ENCODE measurements around the gene ZNF516.

Gene ZNF516

DNA sequence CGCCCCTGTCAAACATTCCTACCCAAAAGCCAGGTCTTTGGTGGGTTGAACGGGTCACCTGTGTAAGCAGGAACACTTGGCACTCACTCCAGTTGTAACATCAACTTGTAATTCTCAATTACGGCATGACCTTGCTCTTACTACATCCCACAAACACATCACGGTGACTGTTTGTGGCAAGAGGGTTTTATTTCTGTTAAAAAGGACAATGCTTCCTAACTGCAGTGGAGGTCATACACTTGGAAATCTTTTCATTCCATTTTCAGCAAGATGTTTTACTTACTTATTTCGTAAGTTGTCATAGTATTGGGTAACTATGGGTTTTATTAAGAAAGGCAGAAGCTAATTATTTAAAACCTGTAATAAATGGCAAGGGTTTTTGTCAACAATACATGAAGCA lies 126.1 kb downstream of the ZNF516 start:
- no peak for DNase-seq

DNA sequence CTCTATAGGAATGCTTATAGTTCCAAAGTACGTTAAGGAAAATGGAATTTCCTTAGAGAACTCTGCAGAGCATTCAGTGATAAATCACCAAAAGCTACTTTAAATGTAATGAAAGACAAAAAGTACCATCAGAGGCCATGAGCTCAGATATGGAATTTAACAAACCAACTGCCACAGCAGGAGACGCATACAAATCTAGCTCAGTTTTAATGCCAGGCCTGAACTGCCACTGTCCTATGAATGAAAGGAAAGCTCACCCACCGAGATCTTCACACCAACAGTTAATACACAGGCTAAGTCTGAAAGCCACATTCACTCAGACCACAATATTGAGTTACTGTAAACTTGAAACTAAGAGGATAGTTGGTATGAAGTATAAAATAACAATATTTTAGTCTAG lies 126.8 kb downstream of the ZNF516 start:
- DNase-seq: no peak

DNA sequence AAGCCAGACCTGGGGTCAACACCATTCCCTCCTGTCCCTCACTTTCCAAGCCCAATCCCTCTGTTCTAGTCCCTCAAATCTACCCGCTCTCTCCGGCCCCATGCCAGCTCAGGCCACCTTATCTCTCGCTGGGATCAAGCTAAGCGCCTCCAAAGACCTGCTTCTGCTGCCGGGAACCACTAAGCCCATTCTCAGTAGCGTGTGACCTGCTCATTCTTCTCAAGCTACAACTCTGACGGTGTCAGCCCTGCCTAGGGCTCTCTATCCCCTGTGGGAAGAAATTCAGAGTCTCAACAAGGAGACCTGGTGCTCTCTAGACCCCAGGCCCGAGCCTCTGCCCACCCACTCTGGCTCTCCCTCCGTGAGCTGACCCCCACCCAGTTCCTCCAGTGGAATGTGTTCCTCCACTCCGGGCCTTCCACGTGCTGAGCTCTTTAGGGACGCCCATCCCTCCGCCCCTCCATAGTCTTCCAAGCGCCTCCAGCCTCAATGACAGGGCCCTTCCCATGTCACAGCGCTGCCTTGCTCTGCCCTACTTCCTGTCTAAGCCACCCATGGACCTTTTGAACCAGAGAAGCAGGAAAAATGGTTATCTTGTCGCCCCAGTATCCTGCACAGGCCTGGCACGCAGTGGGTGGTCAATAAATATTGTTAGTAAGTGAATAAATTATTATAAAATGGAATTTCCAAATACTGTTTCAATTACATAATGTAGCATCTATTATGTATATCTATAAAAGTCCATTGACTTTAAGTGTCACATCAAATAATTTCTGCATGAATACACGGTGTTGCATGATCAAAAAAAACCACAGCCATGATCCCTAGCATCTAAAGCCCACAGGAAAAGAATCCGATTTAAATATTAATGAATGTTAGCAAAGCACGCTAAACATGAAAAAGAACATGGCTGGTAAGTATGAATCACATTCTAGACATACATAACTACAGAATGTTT lies 127.6 kb downstream of the ZNF516 start:
- DNase-seq: no peak

DNA sequence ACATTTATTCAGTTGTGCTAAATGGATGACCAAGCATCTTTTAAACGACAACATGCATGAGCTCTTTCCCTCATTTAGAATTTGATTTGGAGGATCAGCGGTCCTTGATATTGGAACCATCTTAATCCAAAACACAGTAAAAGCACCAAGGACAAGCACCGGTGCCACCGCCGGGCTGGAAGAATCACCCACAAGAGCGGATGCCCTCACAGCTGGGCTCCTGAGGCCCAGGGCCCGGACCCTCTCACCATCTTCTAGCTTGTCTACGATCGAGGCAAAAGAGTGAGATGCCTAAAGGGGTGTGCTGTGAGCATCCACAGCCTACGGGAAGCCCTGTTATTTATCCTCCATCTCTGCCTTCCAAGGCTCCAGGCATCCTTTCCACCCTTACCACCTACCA lies 129.5 kb downstream of the ZNF516 start:
- no peak for DNase-seq

DNA sequence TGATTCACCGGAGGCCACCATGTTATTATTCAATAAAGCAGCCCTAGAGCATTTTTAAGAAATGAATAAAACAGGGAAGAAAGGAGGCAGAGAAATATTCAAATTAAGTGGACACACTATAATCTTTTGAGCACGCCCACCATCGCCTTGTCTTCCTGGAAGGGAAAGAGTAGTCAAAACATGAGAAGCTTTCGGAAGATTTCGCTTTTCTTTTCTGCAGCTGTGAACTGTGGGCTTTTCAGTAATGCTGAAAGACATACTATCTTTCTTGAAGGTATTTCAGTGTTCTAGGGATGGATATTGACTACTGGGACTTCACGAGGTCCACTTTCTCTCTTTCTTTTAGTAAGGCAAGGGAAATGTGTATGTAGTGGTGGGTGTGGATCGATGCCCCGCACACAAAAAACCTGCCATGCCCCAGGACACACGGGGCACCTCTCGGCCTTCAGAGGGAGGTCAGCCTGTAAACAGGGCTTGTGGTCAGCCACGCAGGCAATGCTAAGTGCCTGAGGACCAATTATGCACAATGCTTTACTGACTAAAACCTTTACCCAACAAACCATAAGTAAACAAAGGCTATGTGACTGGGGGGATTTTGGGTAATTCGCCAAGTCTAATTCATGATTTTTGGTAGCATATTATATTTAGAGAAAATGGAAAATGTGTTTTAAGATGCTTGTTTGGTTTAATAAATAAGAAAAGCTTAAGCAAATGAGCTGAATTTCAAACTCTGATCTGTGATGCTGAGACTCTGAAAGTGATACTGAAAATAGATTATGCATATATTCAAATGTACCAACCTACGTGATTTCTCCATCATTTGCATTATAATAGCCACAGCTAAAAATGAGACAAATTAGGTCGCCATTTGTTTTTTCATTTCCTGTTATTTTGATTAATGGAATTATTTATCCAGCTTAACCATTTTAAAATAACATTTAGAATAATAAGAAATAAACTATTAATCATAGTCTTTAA lies 130.5 kb downstream of the ZNF516 start:
- DNase-seq: no peak

DNA sequence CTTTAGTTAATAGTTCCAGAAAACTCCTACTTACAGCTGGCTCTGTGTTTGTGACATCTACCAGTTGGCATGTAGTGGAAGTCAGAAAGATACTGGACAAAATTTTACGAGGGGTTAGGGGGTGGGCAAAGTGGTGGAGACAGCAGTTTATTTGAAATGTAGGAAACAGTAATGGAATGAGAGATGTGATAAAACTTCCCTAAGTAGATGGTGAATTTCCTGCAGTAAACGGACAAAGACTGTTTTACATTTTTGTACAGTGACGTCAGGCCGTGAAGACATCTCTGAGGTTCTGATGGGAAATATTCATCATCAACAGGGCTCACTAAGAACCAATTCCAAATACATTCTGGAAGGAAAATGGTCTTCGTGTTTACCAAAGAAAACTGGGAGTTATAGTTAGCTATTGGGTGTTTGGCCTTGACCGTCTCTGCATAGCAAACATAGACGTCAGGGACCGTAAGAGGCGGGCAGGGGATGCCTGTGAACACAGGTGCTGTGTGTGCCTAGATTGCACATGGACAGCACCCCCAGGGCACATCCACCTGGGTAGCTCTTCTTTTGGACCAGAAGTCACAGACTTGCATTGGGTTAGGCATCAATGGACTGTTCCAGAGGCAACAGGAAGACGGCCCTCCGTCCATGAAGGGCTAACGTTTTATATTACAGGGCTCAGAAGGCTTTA lies 131.5 kb downstream of the ZNF516 start:
- DNase-seq: no peak

DNA sequence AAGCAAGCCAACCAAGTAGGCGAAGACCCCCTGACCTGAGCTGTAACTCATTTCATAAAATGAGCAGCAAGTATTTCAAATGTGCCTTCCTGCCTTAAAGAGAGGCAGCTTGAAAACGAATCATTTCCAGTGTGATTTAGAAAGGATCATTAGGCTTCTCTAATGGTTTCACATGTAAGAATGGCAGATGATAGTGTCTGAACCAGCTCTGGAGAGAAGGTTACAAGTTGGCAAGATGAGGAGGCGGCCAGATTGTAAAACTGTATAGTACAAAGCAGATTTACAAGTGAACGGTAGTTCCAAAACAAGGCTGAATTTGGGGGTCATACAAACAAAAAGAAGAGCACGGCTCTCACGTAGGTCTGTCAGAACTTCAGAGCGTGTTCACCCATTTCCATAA lies 132.4 kb downstream of the ZNF516 start:
- no peak for DNase-seq

DNA sequence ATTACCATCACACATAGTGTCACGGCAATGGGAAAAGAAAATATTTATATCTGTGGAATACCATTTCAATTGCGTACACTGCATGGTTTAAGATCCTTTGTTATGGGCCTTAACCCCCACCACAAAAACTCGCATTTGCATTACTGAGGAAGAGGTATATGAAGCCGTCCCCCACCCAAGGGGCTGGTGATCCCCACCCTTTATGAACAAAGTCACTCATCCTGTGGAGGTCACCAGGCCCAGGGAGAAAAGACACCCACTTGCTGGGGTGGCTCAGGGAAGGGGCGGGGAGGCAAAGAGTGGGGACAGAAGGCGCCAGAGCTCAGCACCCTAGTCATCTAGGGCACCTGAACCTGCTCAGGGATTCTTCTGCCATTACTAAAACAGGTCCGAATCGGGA lies 133.8 kb downstream of the ZNF516 start:
- no peak for DNase-seq

DNA sequence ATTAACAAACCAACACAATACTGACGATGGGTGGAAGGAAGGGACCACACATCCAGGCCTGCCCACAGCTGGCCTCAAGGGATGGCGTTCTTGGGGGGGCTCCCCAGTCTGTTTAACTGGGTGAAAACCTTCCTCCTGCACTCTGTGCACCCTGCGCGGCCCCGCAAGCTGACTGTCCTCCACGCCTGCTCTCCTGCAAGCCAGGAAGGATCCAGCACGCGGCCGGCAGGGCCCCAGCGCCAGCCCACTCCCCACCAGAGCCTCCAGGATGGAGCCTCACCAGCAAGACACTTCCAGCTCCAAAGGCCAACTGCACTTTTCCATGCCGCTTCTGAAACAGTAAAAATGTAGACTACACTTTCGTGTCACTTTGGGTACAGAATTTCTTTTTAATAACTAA lies 135.1 kb downstream of the ZNF516 start:
- DNase-seq: no peak

DNA sequence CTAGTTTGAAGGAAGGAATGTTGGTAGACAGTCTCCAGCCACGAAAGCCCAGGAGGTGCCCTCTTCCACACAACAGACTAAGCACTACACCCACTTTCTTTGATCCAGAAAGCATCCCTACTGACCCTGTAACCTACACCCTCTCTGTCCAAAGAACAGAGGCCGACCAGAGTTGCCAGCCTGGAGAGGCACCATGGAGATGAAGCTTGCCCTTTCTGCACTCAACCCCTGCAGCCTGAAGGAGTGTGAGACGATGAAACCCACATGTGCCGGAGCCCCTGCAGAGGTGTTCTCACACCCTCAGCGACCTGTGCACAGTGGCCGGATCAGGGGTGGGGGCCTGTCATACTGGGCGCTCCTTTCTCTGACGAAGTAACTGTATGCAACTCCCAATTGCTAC lies 136.3 kb downstream of the ZNF516 start:
- DNase-seq: no peak

DNA sequence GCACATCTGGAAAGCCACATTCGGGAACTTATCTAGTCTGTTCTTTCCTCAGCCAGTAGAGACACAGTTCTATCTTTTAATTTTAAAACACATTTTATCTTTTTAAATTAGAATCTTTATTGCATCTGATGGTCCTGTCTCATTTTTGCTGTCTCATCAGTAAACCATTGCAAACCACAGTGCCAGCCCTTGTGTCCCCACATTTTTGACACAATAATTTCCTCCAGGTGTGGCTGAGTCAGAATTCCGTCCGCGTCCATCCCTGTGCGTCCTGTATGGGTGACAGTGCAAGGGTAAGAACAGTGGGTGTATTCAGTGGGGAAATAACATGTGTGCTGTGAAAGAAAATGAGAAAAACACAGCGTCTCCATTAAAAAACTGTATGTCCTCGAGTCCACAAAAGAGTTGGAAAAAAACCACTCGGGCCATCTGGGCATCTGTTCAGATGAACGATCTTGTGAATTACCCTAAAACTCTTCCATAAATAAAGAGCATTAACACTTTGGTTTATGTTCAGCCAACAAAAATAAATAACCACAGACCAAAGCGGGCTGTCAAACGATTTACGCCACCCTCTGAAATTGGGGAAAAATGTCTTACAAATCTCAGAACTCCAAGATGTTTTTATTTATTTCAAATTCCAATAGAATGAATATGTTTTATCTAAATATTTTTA lies 137.3 kb downstream of the ZNF516 start:
- no peak for DNase-seq

DNA sequence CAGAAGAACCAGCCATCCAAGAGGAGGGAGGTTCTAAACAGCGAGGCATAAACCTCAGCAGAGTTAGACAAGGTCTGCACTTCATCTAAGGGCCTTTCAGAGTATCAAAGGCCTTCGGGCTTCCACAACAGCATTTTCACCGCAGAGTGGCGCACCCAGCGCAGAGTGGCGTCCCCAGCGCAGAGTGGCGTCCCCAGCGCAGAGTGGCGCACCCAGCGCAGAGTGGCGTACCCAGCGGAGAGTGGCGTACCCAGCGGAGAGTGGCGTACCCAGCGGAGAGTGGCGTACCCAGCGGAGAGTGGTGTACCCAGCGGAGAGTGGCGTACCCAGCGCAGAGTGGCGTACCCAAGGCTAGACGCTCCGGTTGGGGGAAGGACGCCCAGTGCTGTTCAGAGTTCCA lies 137.9 kb downstream of the ZNF516 start:
- DNase-seq: no peak

DNA sequence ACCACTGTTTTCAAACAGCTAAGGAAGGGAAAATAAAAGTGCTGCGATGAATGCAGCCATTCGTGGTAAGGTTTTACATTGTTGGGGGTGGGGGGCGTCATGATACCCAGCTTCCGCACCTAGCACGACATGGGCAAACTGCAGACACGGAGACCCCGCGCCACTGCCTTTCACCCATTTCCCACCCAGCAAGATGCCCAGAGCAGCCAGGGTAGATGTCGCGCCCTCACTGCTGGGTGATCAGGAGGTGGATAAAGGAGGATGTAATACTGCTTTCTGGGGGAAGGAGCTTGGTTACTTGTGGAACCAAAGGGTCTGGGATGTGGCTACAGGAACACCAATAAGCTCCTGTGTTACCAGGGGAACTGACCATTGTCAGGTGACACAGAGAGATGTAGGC lies 138.4 kb downstream of the ZNF516 start:
- DNase-seq: no peak

DNA sequence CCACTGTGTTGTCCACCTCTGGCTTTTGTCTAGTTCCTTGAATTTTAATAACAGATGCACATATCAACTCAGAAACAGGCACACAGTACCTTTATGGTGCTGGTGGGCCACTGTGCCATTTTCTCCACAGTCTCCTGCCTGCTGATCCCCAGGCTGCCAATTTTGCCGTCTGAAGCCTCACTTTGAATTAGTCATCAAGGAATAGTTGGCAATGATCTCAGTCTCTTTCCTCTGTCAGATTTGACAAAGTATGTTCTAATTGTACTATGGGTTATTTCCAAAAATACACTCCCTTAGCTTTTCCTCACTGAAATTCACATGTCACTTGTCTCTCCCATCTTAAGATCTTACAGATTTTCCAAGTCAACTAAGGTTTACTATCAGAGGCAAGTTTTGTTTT lies 140.7 kb downstream of the ZNF516 start:
- no peak for DNase-seq

DNA sequence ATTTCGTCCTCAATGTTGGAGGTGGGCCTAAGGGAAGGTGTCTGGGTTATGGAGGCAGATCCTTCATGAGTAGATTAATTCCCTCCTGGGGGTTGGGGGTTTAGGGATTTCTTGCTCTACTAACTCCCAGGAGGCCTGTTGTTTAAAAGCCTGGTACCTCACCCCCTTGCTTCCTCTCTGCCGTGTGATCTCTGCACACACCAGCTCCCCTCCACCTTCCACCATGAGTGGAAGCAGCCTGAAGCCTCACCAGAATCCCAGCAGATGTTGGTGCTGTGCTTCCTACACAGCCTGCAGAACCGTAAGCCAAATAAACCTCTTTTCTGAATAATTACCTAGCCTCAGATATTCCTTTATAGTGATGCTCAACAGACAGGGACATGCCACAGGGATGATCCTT lies 141.5 kb downstream of the ZNF516 start:
- DNase-seq: no peak

DNA sequence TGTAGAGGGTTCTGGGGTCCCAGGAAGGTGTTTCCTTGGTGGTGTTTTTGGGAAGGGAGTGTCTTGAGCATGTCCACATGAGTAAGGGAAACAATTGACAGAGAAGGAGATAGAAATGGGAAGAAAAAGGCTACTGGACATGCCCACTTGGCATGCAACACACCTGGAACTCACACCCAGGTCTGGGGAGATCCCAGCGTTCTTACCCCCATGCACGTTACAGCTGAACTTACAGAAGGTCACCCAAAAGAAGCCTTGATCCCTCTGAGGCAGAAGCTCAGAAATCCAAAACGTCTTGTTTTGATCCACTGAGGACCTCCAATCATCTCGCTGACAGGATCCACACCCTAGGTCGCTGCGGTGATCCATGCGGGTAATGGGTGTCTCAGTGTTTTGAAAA lies 142.0 kb downstream of the ZNF516 start:
- no peak for DNase-seq

DNA sequence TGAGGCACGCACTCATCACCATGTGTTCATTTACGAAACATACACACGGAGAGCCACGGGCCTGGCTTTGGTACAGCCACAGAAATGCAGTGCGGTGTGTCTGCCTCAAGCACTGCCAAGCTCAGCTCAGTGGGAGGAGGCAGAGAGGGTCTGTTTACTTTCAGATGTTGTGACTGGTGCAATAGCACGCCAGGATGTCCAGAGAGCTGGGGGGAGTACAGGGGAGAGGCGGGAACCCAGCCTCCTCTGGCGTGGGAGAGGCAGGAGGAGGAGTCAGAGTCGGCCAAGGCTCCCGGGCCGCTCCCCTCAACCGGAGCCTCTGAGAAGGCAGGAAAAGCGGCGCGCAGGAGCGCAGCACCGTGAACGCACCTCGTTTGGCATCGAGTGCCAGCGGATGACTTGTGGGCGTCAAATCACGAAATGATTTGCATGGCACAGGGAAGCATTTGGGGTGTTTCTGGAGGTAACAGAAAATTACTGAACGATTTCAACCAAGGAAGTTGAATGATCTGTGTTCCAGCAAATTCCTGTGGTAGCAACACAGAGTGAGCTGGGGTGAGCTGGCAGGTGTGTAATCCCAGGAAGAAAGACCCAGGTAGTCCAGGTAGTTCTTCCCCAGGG lies 143.0 kb downstream of the ZNF516 start:
- peak in 1 of 51 donors; percentile 30 for DNase-seq

DNA sequence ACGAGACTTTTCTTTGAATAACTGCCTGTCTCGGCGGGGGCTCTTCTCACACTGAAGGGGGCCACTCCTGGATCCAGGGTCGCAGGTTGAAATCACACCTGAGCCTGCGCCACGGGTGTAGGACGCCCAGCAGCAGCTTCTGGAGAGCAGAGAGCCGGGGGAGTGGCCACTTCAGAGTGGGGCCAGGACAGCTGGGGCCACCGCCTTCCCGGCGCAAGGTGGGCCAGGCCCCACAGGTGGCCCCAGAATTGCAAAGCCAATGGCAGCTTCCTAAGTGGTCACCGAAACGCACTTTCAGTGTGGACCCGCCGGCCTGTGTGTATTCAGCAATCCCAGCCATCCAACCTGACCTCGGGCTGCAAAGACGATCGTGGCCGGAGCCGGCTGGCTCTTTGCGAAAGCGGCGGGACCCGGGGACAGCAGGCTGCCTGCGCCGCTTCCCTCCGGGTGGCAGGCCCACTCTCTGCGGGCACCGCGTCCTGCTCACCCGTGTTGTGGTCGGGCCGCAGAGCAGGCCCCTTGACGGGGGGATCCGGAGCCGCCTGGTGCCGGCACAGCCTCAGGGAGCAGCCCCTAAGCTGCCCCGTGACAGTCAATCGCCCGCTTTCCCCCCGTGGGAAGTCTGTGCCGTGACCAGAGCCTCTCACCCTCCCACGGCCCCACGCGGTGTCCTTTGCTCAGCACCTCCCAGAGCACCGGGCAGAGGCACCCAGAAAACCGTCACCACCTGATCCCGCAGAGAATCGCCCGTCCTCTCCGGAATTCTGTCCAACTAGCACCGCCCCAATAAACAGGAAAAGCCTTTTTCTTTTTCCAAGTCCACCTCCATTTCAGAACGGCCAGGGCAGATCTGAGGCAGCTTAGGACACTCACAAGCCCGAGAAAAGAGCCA lies 144.7 kb downstream of the ZNF516 start:
- no peak for DNase-seq

DNA sequence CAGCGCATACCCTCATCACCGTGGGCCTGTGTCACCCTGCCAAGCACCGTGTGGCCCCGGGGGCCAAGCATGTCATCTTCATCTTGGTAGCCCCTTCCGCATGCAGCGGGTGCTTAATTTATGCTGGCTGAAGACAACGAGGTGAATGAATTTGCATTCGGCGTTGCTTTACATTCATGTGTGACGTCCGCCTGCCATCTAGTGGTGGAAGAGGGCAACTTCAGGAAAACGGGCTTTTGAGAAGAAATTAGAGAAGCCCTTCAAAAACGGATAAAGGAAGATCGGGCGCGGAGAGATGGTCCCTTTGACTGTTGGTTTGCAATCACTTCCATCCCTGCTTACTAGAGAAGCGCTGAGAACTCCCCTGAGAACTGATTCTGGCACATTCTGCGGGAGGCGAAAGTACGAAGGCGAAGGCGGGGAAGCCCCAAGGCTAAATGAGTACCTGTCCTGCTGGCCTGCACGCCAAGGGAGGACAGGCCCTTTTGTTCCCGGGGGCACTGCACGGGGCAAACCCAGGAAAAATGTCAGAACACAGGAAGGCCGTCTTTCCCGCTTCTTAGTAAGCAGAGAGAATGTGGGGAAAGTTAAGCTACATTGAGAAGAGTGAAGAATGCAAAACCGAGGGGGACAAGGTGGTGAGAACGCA lies 145.9 kb downstream of the ZNF516 start:
- peak in 36 of 51 donors; percentile 7 to 81 (median 42) for DNase-seq
